GM18867 (cell line): ENCODE data around the gene ZCCHC24.
"Not testable (repeated sequence)": the region's sequence is repeated elsewhere in the genome, so short reads cannot be mapped to it uniquely, and the experiment has no call there.

Experiments used
- ATAC-seq: cut with Tn5 transposase; IDR thresholded peaks from one replicate; pipeline ENCODE4 v1.9.1; 2021; ENCODE audit warnings: mild to moderate bottlenecking, moderate library complexity; ENCODE audit not compliant: unreplicated experiment

ZCCHC24 gene

GRCh38 chr10:79335470-79336235, 109.8 kb downstream of the ZCCHC24 start:
- ATAC-seq = no peak

- ATAC-seq = no peak
These were observed 110.3 kb downstream of the ZCCHC24 start for GRCh38 chr10:79335094-79335469.

- no peak for ATAC-seq
These were observed 110.9 kb downstream of the ZCCHC24 start for GRCh38 chr10:79334573-79334972.

GRCh38 chr10:79333513-79333912, 111.9 kb downstream of the ZCCHC24 start:
- ATAC-seq = no peak

GRCh38 chr10:79332610-79333315, 112.7 kb downstream of the ZCCHC24 start:
- ATAC-seq = not testable (repeated sequence)
